GM12873 (cell line): ENCODE measurements around the gene GFI1B.

Experiments used
- TF ChIP-seq, protein P1 (sequence below): IDR thresholded peaks from 2 replicates; pipeline ENCODE4 v1.5.1; 2012; ENCODE audit warnings: low read depth, mild to moderate bottlenecking, moderate library complexity, low read length, control low read depth; ENCODE audit not compliant: insufficient read depth; ENCODE audit errors: missing control alignments

The GFI1B gene

DNA sequence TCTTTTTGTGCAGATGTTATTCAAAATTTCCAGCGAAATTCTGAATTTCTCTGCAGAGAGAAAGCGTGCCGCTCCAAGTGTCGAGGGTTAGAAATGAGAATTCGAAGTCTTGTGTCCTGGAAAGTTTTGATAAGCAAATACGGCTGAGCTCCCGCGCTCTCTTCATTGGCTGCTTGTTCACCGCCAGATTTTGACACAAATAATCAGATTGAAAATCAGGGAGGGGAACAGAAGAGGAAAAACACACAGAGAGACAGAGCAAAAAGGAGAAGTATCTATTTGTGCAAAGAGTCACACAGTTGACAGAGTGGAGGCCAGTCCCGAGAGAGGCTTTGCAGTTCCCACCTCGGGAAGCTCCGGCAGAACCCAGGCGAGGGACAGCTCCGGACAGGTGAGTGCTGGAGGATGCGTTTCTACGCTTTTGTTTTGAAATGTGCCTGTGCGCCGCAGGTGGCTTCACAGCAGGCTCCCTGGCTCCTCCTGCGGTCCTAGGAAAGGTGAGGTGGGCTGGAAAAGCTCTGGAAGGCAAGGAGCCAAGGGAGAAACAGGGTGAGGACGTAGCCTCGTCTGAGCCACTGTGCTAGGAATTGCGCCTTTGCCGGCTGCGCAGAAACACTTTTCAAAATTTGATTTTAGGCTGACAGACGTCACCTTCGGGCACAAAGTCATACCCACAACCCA lies at the start of gene GFI1B:
Gene GFI1B (plus strand): TSS at position 244 of the 681 bp plus-strand sequence. CDS start 7,985 bp downstream, outside the sequence.
- TF ChIP-seq, protein P1, sequence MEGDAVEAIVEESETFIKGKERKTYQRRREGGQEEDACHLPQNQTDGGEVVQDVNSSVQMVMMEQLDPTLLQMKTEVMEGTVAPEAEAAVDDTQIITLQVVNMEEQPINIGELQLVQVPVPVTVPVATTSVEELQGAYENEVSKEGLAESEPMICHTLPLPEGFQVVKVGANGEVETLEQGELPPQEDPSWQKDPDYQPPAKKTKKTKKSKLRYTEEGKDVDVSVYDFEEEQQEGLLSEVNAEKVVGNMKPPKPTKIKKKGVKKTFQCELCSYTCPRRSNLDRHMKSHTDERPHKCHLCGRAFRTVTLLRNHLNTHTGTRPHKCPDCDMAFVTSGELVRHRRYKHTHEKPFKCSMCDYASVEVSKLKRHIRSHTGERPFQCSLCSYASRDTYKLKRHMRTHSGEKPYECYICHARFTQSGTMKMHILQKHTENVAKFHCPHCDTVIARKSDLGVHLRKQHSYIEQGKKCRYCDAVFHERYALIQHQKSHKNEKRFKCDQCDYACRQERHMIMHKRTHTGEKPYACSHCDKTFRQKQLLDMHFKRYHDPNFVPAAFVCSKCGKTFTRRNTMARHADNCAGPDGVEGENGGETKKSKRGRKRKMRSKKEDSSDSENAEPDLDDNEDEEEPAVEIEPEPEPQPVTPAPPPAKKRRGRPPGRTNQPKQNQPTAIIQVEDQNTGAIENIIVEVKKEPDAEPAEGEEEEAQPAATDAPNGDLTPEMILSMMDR = no peak

DNA sequence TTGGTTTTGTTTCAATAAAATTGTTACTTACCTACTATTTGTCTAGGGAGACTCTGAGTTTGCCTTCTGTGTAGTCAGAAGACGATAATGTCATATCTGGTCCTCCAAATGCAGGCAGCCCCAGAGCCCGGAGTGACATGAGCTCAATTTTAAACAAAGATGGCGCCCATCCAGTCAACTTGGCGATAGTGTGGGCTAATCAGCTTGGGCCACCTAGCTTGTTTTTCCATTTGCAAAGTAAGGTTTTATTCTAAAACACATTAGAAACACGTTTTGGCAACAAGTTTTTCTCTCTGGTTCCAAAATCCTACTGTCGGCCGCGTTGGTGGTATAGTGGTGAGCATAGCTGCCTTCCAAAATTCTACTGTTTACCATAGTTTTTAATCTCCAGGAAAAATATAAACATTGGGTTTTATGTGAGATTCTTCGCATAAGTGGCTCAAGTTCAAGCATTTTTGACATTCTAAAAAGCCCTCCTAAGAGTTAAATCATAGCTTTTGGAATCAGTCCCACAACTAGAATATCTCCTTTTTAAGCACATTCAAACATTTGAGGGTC lies 47.2 kb upstream of the GFI1B start:
- TF ChIP-seq, protein P1 = no peak

DNA sequence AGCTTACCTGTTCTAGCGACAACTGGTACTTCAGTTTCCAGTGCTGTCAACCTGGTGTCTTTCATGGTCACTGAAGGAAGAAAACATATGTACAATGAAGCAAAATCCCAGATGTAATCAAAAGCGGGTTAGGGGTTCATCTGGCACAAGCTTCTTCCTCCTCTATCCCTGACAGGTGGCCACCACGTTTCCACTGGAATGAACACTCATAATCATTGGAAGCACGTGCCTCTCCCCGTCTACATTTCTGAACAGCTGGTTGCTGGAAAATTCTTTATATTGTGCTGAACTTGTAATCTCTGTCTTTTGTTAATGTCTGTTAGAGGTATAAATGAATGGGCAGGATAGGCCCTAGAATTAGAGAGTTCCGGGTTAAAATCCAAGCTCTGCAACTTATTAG lies 43.5 kb upstream of the GFI1B start:
- TF ChIP-seq, protein P1 = no peak

DNA sequence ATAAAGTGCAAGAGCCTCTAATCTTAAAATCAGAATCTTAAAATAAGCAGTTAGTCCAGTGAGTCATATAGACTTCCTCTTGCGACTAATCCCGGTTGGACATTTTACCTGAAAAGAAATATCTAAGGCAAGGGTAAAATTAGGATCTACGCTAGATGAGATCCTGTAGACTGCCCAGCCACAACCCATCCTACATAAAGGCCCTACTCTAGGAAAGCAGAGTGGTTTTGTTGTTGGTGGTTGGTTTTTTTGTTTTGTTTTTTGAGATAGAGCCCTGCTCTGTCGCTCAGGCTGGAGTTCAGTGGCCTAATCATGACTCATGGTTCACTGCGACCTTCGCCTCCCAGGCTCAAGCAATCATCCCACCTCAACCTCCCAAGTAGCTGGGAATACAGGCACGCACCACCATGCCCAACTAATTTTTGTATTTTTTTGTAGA lies 41.0 kb upstream of the GFI1B start:
- TF ChIP-seq, protein P1 = no peak

DNA sequence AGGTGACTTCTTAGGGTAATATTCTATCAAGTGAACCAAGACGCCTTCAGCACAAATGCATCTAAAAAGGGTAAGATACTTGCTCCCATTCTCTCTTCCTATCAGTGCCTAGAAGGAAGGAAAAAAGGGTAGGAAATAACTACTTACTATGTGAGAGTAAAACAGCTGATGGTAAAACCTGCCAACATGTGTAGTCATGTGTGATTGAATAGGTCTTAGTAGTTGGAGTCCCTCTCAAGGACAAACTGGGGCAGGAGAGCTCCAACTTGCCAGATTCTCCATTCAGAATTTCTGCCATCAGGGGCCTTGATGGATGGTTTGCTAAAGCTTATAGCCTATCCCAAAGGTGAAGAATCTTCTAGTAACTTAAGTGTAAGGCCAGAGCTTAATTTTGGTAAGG lies 39.3 kb upstream of the GFI1B start:
- TF ChIP-seq, protein P1 = no peak

DNA sequence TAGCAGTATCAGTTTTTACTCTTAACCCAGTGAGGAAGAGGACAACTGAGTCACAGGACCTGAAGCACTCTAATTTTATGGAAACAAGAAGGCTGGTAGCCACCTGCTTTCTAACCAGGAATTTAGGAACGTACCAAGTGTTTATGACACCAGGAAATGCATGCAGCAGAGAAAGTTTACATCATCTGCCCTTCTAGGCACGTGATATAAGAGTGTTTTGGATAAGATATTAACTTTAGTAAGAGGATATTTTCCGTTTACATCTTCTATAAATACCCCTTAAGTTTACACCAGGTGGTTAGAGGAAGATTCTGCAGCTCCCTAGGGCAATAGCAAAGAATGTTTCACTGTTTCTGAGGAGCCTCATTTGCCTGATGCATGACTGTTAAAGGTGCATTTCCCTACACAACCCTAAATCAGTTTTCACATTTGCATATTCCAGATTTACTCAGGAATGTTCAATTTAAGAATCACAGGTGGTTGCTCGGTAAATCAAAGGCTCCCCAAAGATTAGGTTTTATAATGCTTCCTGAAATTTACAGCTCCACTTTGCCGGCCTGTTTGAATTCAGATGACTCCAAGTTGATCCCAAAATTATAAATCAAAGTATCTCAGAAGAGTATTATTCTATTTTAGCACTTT lies 35.8 kb upstream of the GFI1B start:
- TF ChIP-seq, protein P1 = no peak

DNA sequence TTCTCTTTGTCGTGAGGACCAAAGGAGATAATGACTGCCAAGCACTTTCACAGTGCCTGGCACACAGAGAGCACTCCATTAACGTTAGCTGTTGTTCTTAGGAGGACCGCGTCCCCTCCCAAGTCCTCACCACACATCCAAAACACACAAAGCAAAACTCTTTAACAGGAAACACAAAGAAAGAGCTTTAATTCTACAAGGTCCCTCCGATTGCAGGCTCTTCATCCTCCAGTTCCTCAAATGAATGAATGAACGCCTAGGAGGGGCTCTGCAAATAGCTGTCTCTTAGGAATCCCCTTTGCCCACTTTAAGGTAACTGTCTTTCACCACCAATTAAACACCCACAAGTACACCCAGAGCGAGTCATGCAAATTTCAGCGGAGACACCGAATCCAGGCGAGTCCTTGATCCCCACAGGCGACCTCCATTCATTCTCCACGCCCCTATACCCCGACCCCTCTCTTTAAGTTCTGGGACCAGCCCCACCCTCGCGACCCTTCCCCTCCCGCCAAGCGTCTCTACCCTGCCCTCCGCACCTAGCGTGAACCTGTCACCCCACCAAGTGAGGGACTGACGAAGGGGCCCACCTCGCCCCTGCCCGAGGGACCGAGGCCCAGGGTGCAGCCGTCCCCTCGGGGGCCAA lies 34.7 kb upstream of the GFI1B start:
- TF ChIP-seq, protein P1 = no peak
